Stimulated activated CD8-positive, alpha-beta memory T cell treated with anti-CD3 and anti-CD28 coated beads, Interleukin-7, amount 100 ng/mL, for 1 hour (primary cell): Measurements from ENCODE around the gene SPP1.
"Not testable (repeated sequence)": the region's sequence is repeated elsewhere in the genome, so short reads cannot be mapped to it uniquely, and the experiment has no call there.

Experiments
- DNase-seq, 2 donors: peaks; one replicate each; pipeline ENCODE4 v3.0.0-alpha.2; 2020; ENCODE audit warnings: low read depth in 2 of 2

SPP1 gene

GRCh38 chr4:87975466-87975865, at the start of gene SPP1:
Gene SPP1, plus strand, starts transcription at chr4:87975714. Its CDS starts 1,182 bp downstream, at chr4:87976896.
- no peak for DNase-seq

DNA sequence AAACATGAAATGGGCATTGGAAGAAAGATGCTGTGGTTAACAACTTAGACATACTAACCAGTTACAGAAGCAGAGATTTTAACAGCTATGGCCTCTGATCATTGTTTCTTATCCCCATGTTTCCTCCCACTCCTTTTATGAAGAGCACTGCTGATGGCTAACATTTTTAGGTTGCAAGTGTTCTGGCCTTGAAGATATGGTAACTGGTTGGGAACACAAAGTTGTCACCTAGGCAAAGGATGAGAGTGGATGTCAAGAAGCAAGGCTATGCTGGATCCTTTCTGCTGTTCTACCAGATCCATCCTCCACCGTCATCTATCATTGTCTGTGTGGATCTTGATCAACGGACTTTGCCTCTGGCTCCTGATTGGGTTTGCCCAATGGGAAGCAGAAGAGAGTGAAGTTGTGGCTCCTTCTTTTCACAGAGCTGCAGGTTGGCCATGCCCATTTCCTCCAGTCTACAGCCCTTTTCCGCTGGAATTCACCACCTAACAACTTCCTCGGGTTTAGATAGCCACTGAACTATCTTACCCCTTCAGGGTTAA, 48.9 kb upstream of the SPP1 start:
- DNase-seq = no peak

GRCh38 chr4:87930629-87931028, 44.9 kb upstream of the SPP1 start:
- DNase-seq = no peak

GRCh38 chr4:87931932-87932331, 43.6 kb upstream of the SPP1 start:
- DNase-seq = no peak

GRCh38 chr4:87932718-87933141, 42.8 kb upstream of the SPP1 start:
- DNase-seq = no peak

DNA sequence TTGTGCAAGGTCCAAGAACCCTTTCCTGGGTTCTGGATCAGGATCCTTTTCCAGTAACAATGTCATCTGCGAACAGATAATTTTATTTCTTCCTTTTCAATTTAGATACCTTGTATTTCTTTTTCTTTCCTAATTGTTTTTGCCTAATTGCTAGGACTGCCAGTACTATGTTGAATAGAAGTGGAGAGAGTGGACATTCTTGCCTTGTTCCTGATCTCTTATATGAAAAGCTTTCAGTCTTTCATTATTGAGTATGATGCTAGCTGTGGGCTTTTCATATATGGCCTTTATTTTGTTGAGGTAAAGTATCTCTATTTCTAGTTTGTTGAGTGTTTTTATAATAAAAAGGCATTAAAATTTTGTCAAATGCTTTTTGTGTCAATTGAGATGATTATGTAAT, 42.2 kb upstream of the SPP1 start:
- no peak for DNase-seq

- no peak for DNase-seq
Measured at GRCh38 chr4:87934157-87934704, 41.3 kb upstream of the SPP1 start.

GRCh38 chr4:87934973-87935372, 40.5 kb upstream of the SPP1 start:
- DNase-seq = no peak

DNA sequence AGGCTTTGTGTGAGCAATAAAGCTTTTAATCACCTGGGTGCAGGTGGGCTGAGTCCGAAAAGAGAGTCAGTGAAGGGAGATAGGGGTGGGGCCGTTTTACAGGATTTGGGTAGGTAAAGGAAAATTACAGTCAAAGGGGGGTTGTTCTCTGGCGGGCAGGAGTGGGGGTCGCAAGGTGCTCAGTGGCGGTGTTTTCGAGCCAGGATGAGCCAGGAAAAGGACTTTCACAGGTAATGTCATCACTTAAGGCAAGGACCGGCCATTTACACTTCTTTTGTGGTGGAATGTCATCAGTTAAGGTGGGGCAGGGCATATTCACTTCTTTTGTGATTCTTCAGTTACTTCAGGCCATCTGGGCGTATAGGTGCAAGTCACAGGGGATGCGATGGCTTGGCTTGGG, 39.6 kb upstream of the SPP1 start:
- not testable (repeated sequence) for DNase-seq

DNA sequence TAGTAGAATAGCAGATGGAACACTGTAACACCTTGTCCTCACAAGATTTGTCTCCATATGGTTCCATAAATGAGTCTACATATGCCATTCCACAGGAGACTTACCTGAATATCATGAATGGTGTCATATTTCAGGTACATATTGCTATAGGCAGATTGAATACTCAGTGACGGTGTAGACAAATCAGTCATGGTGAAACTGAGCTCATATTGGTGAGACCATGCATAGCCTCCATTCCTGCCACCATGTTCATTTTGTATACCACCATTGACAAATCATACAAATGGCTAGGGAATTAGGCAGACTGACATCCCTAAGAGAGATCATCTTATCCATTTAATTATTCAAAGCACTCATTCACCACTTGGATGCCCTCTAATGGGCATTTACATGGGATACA, 38.0 kb upstream of the SPP1 start:
- no peak for DNase-seq

GRCh38 chr4:87938746-87939145, 36.8 kb upstream of the SPP1 start:
- no peak for DNase-seq

DNA sequence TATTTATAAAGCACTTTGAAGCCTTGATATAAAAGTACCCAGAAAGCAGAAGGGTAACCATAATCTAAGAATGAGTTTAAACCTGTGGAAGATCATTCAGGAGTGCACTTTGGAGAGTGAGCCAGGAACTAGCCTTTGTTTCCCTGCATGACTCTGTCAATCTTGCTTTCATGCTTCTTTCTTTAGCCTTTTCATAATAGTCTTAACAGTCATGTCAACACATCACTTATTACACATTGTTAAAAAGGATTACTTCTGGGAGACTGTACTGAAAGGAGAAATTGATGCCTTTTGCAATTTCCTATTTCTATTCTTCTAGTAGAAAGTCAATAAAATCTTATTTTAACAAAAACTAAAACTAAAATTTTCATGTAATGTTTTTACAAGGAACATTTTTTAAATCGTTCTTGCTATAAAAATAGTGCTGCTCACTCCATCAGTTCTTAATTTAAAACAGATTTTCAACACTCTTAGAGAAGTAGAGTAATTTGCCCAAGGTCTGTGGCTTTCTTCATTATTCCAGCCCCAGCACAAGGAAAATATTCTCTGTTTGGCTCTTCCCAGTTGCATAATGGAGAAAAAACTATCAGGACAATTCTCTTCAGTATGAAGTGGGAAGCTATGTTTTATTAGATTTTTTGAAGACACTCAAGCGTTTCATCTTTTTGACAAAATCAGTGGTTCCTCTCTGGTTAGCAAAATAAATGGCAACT, 35.4 kb upstream of the SPP1 start:
- DNase-seq = no peak

- not testable (repeated sequence) for DNase-seq
Measured at GRCh38 chr4:87940809-87941208, 34.7 kb upstream of the SPP1 start.

GRCh38 chr4:87941537-87942392, 33.7 kb upstream of the SPP1 start:
- DNase-seq = no peak

DNA sequence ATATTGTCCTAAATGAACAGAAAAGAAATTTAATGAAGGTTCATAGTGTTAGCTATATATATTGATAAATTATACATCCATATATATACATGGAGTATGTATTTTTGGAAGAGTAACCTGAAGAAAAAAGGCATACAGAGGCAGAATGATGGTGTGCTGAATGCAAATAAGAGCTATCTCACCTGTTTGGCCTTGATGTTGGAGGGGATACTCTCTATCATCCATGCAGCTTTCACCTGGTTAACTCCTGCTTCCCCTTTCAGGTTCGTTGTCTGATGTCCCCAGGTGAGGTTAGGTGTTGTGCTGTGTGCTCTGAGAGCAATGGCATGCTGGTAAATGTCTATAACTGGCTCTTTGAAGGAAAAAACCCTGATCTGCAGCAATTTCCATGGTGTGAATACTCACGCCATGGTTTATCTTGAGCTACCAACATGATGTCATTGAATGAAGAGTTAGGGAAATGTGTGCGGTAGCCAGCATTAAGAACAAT, 31.8 kb upstream of the SPP1 start:
- no peak for DNase-seq

DNA sequence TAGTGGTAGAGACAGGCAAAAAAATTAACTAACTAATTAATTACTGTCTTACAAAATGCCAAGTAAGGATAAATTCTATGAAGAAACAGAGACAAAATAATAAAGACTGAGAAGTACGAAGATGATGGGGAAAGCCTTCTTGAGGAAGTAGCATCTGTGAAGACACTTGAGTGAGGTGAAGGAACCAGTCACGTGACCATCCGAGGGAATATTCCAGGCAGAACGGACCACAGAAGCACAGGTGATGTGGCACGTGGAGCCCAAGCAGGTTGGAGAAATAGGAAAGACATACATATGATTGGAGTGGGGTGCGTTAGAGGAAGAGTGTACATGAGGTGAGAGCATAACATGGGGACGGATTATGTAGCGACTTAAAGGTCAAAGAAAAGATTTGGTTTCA, 30.5 kb upstream of the SPP1 start:
- DNase-seq = no peak

- DNase-seq = no peak
Measured at GRCh38 chr4:87946766-87947165, 28.7 kb upstream of the SPP1 start.

GRCh38 chr4:87947381-87948160, 27.9 kb upstream of the SPP1 start:
- no peak for DNase-seq

DNA sequence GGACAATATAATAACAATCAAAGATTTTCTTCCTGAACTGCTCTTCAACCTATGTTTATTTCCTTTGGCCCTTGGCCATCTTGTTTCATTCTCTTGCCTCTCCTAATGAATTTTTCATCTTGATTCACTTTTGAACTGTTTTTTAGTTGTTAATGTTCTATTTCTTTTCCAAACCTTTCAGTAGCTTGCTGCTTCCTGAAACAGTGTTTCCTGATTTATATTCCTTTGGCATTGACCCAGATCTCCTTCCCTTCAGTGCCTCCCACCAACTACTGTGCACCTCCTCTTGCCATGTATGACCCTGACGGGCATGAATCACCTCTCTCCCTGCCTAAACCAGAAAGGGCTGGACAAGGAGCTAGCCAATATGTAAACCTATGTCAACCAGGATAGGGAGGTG, 25.6 kb upstream of the SPP1 start:
- DNase-seq = no peak

DNA sequence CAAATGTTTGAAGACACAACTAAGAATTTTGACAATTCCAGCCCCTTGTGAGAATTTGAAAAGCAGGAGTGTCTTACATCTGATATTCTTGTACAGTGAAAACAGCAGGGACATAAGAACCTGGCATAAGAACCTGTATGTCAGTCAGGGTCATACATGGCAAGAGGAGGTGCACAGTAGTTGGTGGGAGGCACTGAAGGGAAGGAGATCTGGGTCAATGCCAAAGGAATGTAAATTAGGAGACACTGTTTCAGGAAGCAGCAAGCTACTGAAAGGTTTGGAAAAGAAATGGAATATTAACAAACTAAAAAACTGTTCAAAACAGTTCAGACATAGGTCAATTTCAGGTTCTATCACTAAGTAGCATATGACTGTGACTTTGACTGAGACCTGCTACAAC, 25.0 kb upstream of the SPP1 start:
- DNase-seq = no peak

GRCh38 chr4:87950936-87951511, 24.5 kb upstream of the SPP1 start:
- DNase-seq = no peak
